Nephron progenitor cell (in vitro differentiated cells): ENCODE data around the gene YAP1.

Experiments
- DNase-seq: peaks from one replicate; pipeline ENCODE4 v3.0.0; 2021
- H3K27ac Mint-ChIP-seq: 2 replicates; pipeline ENCODE4 v1.8.0; 2021; ENCODE audit warnings: mild to moderate bottlenecking, moderate library complexity, mixed read lengths
- H3K27me3 Mint-ChIP-seq: 2 replicates; pipeline ENCODE4 v1.8.0; 2021; ENCODE audit warnings: mild to moderate bottlenecking, low read depth, mixed read lengths; ENCODE audit not compliant: poor library complexity
- H3K36me3 Mint-ChIP-seq: 2 replicates; pipeline ENCODE4 v1.8.0; 2021; ENCODE audit warnings: low read depth, mixed read lengths
- H3K4me1 Mint-ChIP-seq: 2 replicates; pipeline ENCODE4 v1.8.0; 2021; ENCODE audit warnings: mixed read lengths
- H3K4me3 Mint-ChIP-seq: 2 replicates; pipeline ENCODE4 v1.8.0; 2021; ENCODE audit warnings: mild to moderate bottlenecking, moderate library complexity, mixed read lengths
- H3K9me3 Mint-ChIP-seq: 2 replicates; pipeline ENCODE4 v1.8.0; 2021; ENCODE audit warnings: mild to moderate bottlenecking, moderate library complexity, mixed read lengths
- CTCF ChIP-seq: fragments of 200-600 bp; sonication (generic); IDR thresholded peaks from 2 replicates; pipeline ENCODE4 v1.5.0; 2021; ENCODE audit warnings: antibody characterized with exemption

The YAP1 gene

GRCh38 chr11:102269927-102270326 is 159.7 kb downstream of the YAP1 start:
- no peaks in the 10 kb centered on the region for H3K36me3 Mint-ChIP-seq
- H3K27ac Mint-ChIP-seq = no peak overlapping the region
- no peak for DNase-seq
- H3K4me1 Mint-ChIP-seq = peaks cover 46% of the 10 kb centered on the region
- TF ChIP-seq CTCF = no peak
- H3K9me3 Mint-ChIP-seq = peaks cover 6% of the 10 kb centered on the region
- H3K4me3 Mint-ChIP-seq = no peak overlapping the region
- peaks cover 7% of the 10 kb centered on the region for H3K27me3 Mint-ChIP-seq

GRCh38 chr11:102272047-102272824 is 162.0 kb downstream of the YAP1 start:
- Mint-ChIP-seq H3K9me3 (peaks cover 11% of the 10 kb centered on the region), H3K4me1 (peaks cover 53% of the 10 kb centered on the region), H3K27ac (no peak overlapping the region), H3K27me3 (peaks cover 7% of the 10 kb centered on the region), H3K36me3 (no peaks in the 10 kb centered on the region), H3K4me3 (no peak overlapping the region)
- no peak for DNase-seq
- TF ChIP-seq CTCF = no peak

GRCh38 chr11:102274628-102275027 is 164.4 kb downstream of the YAP1 start:
- Mint-ChIP-seq H3K27me3 (peaks cover 3% of the 10 kb centered on the region), H3K36me3 (no peaks in the 10 kb centered on the region), H3K9me3 (peaks cover 11% of the 10 kb centered on the region), H3K4me3 (no peak overlapping the region), H3K4me1 (peaks cover 42% of the 10 kb centered on the region), H3K27ac (no peak overlapping the region)
- no peak for DNase-seq
- no peak for TF ChIP-seq CTCF

- Mint-ChIP-seq H3K9me3 (peaks cover 11% of the 10 kb centered on the region), H3K27ac (peak overlapping the region; percentile 0), H3K4me3 (no peak overlapping the region), H3K27me3 (peaks cover 3% of the 10 kb centered on the region), H3K4me1 (peaks cover 47% of the 10 kb centered on the region), H3K36me3 (no peaks in the 10 kb centered on the region)
- DNase-seq = no peak
- TF ChIP-seq CTCF = no peak
These were observed 166.1 kb downstream of the YAP1 start for GRCh38 chr11:102276362-102276761.

GRCh38 chr11:102276783-102277182 is 166.5 kb downstream of the YAP1 start:
- DNase-seq = no peak
- Mint-ChIP-seq H3K4me1 (peaks cover 43% of the 10 kb centered on the region), H3K9me3 (peaks cover 11% of the 10 kb centered on the region), H3K27me3 (peaks cover 3% of the 10 kb centered on the region), H3K36me3 (no peaks in the 10 kb centered on the region), H3K27ac (peak overlapping the region; percentile 0), H3K4me3 (no peak overlapping the region)
- no peak for TF ChIP-seq CTCF

GRCh38 chr11:102279641-102280170 is 169.5 kb downstream of the YAP1 start:
- Mint-ChIP-seq H3K4me1 (peaks cover 38% of the 10 kb centered on the region), H3K4me3 (peak overlapping the region; percentile 58), H3K36me3 (no peaks in the 10 kb centered on the region), H3K27me3 (no peaks in the 10 kb centered on the region), H3K9me3 (peaks cover 6% of the 10 kb centered on the region), H3K27ac (no peak overlapping the region)
- no peak for TF ChIP-seq CTCF
- no peak for DNase-seq
